HuH-7.5 (cell line): ENCODE measurements around the gene GPI.

ENCODE experiments used
- DNase-seq: peaks from one replicate; pipeline ENCODE4 v3.0.0; 2011; ENCODE audit warnings: low spot score

Gene GPI

DNA sequence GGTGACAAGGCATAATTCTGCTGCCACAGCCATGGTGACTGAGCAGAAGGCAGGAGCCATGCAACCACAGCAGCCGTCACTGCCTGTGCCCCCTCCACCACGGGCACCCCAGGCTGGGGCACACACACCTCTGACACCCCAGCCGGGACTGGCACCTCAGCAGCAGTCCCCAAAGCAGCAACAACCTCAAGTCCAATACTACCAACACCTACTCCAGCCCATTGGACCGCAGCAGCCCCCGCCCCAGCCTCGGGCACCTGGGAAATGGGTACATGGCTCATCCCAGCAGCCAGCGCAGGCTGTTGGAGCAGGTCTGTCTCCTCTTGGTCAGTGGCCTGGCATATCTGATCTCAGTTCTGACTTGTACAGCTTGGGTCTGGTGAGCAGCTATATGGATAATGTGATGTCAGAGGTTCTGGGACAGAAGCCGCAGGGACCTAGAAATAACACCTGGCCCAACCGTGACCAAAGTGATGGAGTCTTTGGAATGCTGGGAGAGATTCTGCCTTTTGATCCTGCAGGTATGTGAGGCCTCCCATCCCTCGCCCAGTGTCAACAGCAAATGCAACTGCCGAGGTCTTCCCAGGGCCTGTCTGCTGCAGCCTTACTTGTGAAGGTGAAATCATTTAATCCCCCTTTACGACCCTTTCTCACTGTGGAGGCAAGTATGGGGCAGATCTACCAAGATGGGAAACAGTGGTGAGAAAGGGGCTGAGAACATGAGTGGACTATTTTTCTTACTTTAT is 22.9 kb upstream of the GPI start:
- no peak for DNase-seq

DNA sequence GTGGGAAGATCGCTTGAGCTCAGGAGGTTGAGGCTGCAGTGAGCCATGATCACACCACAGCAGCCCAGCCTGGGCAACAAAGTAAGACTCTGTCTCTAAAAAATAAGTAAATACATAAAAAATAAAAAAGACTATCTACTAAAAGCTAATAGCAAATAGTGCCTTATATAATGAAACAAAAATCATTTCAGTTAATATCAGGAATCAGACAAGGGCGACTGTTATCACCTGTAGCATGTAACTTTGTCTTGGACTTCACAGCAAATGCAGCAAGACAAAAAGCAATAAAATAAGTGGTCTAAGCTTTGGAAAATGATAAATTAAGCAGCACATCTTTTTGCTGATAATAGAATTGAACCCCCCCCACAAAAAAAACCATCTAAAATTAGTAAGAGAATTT is 21.2 kb upstream of the GPI start:
- DNase-seq, result no peak

DNA sequence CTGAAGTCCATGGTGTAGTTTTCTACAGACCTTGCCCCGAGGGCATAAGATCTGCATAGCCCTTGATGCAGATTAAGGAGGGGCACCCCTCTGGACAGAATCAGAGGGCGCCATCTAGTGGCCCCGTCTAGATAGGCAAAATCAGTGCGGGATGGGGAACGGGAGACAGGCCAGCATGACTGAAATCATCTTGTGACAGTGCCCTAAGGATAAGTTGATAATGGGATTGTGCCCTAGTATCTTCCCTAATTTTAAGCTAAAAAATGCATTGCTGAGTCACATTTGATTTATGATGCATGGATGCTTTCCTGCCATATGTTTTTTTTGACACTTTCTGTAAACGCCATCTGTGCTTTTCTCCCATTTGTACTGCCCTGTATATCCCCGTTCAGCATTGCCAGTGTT is 19.0 kb upstream of the GPI start:
- peak; percentile 85 for DNase-seq

DNA sequence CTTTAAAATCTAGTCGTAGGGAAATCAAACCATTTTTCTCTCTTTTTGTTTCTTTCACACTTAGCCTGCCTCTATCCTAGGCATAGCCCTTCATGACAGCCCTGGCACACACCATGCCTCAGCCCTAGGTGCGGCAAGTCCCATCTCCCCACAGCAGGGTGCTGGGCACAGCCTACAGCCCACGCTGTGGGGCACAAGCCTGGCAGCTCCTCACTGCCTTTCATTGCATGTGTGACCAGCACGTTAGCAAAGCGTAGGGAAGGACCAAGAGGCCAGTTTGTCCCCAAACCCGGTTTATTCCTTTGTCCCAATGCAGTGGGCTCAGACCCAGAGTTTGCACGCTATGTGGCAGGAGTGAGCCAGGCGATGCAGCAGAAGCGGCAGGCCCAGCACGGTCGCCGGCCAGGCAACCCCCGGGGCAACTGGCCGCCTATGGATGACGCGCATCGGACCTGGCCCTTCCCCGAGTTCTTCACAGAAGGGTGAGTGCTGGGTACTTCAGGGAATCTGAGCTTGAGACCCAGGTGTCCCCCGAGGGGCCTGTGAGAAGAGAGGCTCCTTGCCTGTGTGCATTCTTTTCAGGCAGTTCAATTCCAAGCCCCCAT is 17.3 kb upstream of the GPI start:
- no peak for DNase-seq

DNA sequence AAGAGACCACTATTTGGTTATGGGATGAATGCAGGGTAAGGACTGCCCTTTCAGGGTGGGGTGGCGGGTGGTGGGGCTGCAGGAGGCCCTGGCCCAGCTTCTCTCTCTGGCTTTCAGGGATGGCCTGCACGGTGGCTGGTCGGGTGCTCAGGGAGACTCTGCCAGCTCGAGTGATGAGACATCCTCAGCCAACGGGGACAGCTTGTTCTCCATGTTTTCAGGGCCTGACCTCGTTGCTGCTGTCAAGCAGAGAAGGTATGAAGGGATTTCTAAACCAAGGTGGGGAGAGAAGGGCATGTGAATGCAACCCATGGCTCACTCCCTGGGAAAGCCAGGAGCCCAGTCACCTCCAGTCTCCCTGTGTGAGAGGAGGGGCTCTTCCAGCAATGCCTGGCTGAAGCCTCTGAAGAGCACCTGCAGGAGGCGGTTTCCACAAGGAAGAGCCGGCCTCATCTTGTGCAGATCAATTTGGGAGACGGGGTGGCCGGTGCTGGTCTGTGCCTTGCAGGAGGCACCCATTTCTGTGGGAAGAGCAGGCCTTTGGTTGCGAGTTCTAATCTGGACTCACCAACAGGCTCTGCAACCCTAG is 16.0 kb upstream of the GPI start:
- DNase-seq, result no peak

DNA sequence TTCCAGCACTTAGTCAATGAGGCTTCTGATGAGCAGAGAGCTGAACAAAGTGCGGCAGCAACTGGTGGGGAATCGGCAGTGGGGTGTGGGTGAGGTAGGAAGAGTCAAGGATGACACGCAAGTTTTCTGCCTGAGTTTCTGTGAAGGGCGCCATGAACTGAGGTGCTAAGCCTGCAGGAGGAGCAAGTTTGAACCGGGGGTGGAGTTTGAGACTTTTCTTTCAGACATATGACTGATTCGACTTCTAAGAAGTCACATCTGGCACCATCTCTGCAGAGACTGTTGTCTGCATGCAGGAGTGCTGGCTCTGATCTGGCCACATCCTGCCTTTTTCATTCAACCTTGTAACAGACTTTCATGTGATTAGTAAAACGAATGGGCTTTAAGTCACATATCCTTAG is 14.8 kb upstream of the GPI start:
- DNase-seq, result no peak

DNA sequence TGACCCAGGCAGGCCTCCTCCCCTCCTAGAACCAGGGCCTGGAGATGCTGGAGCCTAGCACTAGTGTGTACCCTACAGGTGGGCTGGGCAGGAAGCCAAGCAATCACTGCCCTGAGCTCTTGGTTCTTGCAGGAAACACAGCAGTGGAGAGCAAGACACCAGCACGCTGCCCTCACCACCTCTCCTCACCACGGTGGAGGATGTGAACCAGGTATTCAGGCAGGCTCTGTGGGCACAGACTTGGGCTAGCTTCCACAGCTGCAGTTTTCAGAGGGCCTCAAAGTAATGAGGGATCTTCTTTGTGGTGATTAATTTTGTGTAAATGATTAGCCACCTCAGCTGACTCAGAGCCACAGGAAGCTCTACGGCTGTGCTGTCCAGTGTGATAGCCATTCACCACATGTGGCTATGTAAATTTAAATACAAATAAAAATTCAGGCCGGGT is 13.6 kb upstream of the GPI start:
- DNase-seq, result no peak

DNA sequence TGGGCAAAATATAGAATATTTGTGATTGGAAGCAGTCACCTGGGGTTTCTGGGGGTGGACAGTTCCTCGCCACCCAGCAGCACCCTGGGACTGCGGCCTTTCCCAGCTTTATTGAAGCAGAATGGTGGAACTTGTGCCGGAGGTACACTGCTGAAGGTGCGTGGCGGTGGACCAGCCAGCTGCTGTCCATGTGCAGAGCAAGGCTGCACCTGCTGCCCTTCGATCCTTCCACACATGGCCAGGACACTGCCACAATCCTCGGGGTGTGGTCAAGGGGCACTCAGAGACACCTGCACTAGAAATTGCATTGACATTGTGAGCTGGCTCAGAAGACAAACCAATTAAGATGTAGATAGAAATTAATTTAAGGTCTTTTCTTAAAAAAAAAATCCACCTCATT is 11.4 kb upstream of the GPI start:
- DNase-seq, result no peak

DNA sequence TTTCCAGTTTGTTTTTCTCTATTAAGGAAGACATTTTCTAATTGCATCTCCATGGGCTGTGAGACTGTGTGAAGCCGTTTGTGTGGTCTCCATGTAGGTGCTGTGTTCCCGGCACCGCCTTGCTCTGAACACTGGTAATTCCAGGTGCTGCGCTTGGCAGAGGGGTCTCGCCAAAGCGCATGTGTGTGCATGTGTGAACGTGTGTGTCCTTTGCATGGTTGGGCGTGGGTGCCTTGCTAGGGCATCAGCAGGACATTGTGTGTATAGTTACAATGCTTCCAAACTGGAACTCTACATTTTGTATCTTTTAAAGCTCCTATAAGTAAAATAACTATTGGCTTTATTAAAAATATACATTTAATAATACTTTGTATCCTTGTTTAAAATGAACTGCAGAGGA is 9.8 kb upstream of the GPI start:
- no peak for DNase-seq

DNA sequence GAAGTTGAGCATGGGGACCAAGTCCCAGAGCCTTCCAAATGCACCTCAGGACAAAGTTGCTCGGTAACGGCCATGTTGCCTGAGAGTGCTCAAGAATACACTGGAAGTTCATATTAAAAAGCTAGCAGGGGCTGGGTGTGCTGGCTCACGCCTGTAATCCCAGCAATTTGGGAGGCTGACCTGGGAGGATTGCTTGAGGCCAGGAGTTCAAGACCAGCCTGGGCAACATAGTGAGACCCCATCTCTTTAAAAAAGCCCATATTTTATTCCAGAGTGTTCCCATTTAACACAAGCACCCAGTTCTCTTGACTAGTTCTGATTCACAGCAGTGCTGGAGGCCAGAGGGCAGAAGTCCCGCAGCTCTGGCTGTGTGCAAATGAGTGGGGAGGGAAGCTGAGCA is 8.1 kb upstream of the GPI start:
- no peak for DNase-seq

DNA sequence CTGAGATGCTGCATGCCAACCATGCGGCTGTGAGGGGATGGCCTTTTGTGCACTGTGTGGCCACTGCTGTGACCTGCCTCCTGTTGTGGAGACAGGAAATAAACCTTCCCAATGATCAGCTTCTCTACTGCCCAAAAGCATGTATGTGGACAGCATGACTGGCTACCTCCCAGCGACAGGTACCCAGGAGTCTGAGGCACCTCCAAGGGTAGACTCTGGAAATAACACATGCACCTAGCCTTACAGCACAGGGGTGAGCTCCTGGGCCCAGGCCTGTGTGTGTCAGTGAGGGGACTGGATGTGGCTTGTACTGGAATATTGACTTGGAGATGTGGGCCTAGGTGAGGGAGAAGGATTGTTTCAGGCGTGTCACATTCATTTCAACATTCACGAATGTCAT is 7.6 kb upstream of the GPI start:
- DNase-seq, result no peak

DNA sequence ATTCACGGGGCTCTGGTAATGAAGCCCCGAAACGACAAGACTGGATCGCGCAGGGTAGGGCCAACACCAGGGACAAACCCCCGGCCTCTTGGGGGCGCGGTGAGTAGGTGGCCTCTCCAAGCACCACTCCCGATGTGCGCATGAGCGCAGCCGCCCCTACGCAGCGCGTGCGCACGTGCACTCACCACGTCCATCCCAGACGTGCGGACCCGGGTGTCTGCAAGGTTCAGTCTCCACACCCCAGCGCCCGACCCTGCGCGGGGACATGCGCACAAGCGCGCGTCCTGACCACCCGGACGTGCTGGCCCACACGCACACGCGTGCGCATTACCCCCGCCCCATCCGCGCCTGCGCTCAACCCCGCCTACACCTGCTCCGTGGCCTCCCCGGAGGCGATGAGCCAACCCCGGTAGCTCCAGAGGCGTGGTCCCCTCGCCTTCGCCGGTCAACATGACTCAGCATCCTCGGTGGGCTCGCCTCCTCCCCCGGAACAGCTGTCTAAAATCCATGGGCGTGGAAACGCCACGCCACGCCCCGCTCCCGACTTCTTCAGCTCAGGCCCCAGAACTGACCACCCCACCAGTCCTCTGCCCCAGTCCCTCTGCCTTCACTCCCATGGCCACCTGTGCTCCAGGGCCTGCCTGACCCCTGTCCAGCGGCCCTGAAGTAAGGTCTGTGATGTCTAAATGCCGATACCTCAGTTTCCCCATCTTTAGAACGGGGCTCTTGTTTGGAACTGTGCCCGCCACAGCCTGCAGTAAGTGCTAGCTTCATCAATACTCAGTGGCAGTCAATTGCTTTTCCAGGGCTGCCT is 5.6 kb upstream of the GPI start:
- peak; percentile 97 for DNase-seq

DNA sequence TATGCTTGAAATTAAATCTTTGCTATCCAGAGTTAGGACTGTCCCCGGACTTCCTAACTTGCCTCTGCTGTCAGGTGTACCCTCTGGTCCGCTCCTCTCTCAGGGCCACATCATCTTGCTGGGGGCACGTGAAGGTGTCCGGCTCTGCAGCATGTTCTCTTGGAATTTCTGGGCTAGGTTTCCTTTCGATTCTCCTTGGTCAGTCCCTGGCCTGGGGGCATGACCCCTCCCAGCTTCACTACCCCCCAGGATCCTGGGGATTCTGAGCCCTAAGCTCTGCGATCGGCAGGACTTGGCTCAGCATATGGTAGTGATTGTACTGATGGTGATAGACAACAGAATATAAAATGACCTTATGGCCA is 5.1 kb upstream of the GPI start:
- DNase-seq, result no peak

DNA sequence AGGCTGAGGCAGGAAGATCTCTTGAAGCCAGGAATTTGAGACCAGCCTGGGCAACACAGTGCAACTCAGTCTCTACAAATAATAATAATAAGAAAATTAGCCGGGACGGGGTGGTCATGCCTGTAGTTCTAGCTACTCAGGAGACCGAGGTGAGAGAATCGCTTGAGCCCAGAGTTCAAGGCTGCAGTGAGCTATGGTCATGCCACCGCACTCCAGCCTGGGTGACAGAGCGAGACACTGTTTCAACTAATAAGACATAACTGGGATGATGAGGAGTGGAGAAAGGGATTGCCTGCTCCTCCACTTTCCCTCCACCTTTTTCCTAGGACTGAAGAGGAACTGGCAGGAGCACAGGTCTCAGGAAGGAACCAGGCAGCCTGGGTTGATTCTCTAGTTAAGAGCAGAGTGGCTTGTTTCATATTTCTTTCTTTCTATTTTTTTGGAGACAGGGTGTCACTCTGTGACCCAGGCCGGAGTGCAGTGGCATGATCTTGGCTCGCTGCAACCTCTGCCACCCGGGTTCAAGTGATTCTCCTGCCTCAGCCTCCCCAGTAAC is 4.6 kb upstream of the GPI start:
- DNase-seq, result no peak

DNA sequence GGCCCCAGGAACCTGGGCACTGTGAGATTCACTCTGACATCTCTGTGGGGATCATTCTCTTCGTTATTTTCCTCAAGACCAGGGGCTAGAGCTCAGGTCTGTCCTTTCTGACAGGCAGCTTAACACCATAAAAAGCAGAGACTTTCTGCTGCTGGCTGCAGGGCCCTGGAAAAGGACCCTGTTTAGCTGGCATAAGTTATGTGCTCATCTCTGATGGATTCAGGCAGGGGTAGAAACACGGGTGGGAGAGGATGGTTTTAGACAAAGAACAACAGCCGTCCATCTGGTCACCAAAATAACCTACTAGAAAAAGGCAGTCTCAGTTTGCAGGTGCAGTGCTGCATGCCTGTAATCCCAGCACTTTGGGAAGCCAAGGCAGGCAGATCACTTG is 2.3 kb upstream of the GPI start:
- no peak for DNase-seq

DNA sequence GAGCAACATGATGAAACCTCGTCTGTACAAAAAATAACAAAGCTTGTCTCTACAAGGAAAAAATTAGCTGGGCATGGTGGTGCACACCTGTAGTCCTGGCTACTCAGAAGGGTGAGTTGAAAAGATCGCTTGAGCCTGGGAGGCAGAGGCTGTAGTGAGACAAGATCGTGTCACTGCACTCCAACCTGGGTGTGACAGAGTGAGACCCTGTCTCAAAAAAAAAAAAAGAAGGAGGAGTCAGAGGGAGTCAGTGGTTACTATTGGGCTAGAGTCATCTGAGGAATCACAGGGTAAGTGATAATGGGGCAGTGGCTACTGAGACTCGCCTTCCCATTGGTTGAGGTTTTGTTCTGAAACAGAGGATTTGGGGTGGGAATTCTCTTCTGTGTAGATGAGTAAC is 1.9 kb upstream of the GPI start:
- DNase-seq, result no peak

DNA sequence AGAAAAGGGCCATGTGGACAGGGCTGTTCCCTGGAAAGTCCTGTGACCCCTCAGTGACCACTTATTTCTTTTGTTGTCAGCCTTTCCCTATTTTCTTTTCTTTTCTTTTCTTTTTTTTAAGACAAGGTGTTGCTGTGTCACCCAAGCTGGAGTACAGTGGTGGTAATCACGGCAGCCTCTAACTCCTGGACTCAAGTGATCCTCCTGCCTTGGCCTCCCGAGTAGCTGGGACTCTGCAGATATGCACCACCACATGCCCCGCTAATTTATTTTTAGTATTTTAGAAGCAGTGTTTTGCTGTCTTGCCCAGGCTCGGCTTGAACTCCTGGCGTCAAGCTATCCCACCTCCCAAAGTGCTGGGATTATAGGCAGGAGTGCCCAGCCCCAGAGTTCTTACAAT is 1.1 kb upstream of the GPI start:
- no peak for DNase-seq

DNA sequence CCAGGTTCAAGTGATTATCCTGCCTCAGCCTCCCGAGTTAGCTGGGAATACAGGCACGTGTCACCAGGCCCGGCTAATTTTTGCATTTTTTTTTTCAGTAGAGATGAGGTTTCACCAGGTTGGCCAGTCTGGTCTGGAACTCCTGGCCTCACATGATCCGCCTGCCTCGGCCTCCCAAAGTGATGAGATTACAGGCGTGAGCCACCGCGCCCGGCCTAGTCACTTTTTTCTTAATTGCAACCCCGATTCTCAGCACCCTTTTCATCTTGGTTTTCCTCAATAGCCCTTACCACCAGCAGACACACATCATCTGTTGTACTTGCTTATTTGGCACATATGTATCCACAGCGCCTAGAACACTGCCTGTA is 550 bp upstream of the GPI start:
- DNase-seq, result no peak

DNA sequence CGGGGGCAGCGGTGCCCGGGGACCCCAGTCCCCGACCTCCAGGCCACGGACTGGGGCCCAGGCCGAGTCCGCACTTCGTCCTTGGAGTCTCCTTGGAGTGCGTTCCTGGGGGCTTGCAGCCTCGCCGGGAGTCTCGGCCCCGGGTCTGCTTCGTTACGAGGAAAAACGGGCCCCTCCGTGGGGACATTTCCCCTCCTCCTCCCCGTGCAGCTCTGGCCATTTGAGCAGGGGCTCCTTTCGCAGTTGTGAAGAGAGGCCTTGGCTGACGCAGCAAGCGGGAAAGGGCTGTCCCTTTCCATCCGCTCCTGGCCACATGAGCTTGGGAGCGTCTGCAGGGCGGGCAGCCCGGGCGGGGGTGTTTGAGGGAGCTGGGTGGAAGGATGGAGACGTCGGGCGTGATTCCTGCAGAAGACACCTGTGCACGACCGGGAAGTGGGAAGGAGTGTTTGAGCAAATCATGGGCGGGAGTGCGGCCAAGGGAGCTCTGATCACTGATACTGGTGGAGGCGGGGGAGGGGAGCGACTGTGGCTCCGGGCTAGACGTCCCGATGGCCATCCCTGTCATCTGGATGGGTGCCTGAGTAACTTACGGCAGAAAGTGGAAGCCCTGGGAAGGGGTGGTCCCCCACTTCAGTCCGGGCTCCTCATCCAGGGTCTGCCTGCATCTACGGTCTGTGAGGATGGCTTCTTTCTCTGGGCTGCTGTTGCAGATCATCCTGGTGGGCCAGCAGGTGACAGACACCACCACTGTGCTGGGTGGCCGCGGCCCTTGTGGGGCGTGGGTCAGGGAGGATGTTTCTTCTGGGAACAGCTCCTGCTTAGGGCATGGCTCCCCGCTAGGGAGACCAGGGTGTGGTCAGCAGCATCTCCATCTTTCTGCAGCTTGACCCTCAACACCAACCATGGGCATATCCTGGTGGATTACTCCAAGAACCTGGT is 736 bp downstream of the GPI start:
- peak; percentile 53 for DNase-seq

DNA sequence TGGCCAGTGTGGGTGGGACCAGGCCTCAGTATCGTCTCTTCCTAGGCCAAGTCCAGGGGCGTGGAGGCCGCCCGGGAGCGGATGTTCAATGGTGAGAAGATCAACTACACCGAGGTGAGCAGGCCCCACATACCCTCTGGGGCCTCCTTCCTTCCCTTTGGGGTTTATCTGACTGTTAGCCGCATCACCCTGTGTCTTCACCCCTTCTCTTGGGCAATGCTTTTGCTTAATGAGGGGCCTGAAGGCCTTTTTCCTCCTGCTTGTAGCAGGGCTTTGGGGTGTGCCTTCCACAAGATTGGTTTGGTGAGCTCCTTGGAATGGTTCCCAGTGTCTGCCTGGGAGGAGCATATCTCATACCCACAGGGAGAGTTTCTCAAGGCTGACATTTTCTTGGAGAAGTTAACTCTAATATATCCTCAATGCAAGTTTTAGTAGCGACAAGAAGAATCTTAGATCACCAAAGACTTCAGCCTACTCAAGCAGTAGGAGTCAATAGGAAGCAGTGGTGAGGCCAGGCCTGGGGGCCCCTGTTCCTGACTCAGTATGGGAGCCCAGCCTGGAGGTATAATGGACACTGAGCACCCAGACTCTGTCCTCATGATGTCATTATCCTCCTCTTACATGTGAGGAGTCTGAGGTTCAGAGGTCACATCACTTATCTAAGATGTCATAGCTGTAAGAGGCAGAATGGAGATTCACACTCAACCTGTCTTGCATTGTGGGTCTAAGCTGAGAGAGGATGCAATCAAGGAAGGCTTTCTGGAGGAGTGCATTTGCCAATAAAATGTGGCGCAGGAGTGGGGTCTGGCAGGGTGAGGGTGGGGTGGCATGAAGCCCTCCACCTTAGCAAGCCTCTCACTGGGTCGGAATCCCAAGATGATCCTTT is 2.0 kb downstream of the GPI start:
- no peak for DNase-seq

DNA sequence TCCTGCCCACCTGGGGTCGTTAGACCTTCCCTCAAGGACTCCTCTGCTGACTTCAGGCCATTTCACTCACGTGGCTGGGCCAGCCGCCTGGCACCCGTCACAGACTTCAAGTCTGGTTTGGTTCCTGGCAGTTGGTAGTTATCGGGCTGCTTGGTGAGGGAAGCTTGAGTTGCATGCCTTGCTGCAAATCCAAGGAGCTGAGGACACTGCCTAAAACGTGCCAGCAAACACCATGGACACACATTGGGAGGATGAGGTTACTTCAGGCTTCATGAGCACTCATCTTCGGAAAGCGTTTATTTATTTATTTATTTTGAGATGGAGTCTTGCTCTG is 2.6 kb downstream of the GPI start:
- no peak for DNase-seq
